Activated T-helper 1 cell treated with anti-CD3 and anti-CD28 coated beads, Interleukin-2, amount 50 U/mL, for 16 hours (primary cell): ENCODE measurements around the gene XYLT1.

Source experiments
- DNase-seq, 2 donors: peaks; one replicate each; pipeline ENCODE4 v3.0.0-alpha.2; 2020; ENCODE audit warnings: low read depth in 1 of 2, low spot score in 1 of 2

XYLT1 gene

DNA sequence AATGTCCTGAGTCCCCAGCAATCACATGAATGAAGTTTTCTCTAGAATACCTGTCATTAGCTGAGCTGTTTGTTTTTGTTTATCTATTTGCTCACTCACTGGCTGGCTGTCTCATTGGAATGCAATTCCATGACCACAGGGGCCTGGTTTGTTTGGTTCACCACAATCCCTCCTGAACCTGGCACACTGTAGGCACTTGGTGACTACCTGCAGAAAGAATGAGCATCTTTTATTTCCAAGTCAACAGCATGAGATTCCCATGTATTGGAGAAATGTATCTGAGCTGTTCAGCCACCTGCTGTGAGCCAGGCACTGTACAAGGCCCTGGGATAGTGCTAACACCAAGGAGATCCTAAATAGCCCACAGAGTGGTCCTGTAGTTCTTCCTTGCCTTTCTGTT, 345.1 kb downstream of the XYLT1 start:
- no peak for DNase-seq

DNA sequence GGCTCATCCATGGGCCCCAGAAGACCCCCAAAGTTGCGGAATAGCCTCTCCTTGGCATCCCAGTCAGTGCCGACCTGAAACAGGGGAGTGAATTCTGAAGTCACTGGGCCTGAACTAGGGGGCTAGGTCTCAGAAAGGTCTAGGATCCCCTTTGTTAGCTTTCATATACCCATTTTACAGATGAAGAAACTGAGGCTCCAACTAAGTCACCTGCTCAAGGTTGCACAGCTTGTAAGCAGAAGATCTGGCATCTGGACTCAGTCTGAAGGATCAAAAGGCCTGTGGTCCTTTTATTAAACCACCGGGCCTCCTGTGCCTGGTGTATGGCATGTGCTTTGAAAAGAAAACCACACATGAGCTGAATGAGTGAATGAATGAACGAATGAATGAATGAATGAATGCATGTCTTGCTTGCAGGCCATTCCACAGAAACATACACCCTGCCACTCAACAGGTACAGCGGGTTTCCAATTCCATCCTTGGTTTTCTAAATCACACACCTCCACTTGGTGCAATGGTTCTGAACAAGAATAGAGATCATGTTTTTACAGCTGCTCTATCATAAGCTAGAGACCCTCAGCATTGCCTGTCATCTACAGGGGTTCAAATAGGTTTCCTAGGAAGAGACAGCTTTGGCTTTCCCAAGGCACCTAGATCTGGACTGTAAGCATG, 352.7 kb downstream of the XYLT1 start:
- DNase-seq: no peak

DNA sequence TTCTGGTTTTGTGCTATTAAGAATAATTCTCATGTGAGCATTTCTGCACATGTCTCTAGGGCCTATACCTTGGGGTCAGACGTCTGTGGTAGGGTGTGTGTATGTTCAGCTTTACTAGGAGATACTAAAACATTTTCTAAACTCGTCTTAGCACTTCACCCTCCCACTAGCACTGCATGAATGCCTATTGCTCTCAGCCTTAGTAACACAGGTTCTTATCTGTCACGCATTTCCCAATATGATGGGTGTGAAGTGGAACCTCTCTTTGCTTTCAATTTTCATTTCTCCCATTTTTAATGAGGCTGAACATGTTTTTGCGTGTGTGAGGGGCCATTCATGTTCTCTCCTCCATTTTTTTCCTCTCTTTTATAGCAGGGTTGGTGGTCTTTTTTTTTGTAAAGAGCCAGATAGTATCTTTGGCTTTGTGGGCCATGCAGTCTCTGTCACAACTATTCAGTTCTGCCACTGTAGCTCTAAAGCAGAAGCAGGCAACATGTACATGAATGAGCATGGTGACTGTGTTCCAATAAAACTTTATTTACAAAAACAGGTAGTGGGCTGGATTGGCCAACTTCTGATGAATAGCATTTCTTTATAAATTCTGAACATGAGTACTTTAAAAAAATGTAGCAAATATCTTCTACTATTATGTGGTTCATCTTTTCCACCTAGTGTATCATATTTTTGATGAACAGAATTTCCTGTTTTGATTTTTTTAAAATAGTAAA, 354.0 kb downstream of the XYLT1 start:
- DNase-seq: no peak

DNA sequence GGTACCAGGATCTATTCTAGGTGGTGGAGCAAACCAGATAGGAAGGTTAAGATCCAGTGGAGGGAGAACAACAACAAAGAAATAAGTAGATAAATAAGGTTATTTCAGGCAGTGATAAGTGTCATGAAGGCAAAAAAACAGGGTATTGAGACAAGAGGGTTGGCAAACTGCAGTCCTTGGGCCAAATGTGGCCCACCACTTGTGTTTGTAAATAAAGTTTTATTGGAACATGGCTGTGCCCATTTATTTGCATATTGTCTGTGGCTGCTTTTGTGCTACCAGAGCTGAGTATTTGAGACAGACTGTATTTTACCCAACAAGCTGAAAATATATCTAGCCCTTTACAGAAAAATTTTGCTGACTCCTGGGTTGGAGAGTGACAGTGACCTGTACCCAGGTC, 361.3 kb downstream of the XYLT1 start:
- no peak for DNase-seq

- DNase-seq: no peak
These were observed 362.2 kb downstream of the XYLT1 start for GRCh38 chr16:17108596-17108995.

- DNase-seq: no peak
These were observed 363.3 kb downstream of the XYLT1 start for GRCh38 chr16:17107450-17107849.

DNA sequence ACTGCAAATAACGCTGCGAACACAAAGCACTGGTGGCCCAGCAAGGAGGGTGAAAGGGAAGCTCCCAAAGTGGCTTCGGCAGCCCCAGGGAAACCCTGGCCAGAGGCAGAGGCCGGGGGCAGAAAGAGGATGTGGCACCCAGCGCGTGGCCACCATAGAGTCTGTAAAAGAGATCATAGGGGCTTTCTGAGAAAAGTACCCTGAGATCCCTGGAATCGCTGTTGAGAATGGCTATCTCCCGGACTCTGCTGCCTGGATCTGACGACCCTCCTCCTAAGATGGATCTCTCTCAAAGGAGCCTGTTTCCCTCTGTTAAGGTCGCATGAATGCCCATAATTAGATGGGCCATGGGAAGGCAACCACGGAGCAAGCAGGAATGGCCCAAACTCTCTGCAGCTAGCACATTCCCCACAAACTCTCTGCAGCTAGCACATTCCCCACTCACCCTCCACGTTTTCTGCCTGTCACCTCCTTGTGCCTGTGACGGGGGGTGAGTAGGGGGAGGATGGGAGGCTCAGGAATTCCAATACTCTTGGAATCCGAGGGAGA, 364.4 kb downstream of the XYLT1 start:
- no peak for DNase-seq

DNA sequence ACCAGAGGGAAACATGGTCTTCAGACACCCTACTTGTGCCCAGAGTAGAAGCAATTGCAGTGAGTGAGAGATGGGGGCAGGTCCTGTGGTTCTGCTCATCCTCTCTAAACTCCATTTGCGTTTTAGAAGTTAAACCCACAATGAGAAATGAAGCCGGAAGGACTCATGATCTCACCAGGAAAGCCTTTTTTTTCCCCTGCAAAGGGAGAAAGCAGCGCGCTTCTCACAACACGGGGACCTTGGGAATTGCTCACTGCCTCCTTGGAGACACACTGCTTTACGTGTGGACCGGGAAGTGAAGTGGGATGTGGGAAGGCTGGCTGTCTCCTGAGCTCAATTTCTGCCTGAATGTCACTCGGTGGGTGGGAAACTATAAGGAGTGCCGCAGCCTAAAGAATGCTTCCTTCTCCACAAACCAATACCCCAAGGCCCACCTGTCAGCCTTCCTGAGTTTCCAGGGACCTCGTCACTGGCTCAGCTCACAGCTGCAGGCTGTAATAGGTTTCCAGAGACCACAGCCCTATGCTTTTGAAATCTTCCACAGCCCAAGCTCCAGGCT, 365.4 kb downstream of the XYLT1 start:
- DNase-seq: no peak

GRCh38 chr16:17104654-17105053, 366.1 kb downstream of the XYLT1 start:
- DNase-seq: no peak

DNA sequence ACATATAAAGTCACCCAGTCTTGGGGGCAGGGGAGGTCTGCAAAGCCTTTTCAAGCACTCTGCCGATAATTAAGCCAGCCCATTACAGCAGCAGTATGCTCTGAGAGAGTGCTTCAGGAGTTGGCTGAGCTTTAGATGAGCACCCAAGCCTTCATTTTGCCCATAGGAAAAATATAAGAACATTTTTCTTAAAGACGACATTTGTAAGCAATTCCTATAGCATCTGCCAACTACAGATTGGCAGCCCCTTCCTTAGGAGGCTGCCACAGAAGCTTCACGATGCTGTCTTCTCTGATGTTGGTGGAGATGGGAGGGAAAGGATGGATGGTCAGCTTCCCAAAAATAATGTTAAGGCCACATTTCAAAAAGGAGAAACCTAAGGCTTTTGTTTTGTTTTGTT, 367.5 kb downstream of the XYLT1 start:
- DNase-seq: no peak

GRCh38 chr16:17101646-17102045, 369.1 kb downstream of the XYLT1 start:
- no peak for DNase-seq

DNA sequence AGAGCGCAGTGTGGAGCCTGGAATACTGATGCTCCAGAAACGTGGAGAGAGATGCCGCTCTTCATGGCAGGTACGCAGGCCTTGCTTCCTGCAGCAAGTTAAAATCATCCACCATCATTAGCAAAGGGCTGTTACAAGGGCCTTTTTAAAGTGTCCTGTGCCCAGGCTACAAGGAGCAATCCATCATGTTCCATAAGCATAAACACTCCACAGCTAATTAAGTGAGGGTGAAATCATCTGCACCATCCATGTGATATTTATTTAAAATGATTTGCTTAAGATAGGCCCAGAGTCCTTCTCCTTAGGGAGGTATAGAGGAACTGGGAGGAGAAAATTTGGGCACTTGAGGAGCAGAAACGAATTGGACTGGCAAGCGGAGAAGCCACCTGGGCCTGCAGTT, 372.1 kb downstream of the XYLT1 start:
- DNase-seq: no peak

GRCh38 chr16:17084130-17084529, 386.6 kb downstream of the XYLT1 start:
- no peak for DNase-seq

DNA sequence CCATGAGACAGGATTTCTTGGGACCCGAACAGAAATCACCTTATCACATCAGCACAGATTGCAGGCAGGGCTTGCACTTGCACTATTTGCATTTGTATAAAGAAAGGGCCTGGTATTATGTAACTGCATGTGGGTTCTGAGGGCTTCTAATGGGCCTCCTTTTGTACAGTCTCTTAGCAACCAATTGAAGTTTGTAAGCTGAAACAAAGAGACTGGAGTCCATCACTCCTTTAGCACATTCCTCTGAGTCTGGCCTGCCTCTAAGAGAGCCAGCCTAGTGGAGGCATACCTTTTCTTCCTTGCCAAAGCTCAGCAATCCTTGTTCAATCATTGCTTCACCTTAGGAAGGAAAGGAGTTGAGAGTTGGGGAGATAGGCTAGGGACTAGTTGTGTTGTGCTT, 387.1 kb downstream of the XYLT1 start:
- DNase-seq: no peak

GRCh38 chr16:17082095-17082882, 388.5 kb downstream of the XYLT1 start:
- DNase-seq: no peak

- DNase-seq: no peak
These were observed 390.7 kb downstream of the XYLT1 start for GRCh38 chr16:17080105-17080504.

DNA sequence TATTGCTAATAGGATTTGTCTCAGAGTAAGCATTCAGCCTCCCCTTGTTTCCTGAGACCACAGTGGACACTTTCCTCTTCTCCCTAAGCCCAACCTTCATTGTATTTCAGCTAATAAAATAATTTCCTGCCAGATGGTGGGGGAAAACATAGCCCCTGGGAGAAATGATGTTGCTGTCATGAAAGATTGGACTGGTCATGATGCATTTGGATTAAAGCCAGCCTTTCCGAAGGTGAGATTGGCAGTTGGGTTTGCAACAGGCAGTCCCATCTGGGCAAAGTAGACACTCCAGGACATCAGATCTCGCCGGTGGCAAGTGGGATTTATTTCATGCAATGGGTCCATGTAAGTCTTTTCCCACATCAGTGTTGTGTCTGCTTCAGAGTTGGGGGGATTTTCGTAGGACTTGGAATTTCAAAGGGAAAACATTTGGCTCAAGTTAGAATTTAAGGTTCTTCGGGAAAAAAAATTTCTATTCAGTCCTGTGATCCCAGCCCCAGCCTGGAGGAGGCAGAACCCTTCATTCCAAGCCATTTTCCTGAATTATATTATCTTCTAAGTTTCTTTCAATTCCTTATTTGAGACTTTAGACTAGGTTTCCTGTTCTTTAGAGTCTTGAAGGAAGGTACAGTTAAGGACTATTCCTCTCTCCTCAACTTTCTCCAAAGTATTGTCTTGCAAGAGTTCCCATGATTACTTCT, 391.7 kb downstream of the XYLT1 start:
- no peak for DNase-seq

DNA sequence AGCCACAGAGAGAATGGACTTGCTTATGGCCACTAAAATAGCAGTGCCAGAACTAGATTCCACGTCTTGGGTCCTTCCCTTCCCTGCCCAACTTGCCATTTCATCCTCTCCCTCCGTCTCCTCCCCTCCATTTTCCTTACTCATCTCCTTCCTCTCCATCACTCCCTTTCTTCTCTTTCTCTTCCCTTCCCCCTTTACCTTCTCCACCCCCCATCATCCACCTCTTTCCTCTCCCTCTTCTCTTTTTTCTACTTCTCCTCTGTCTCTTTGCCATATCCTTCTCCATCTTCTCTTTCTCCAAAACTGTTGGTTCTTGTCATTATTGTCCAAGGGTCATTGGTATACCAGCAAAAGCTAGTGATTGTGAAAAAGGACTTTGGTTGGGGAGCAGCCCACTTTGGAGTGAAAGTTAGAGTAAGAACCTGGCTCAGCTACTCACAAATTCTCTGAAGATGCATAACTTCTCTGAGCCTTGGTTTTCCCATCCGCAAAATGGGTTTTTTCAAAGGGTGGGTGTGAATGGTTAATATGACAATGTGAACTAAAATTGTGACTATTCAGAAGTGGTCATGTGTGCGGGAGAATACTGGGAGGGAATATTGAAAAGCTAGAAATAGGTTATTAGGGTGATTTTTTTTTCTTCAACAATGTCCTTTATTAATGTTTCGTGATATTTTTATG, 393.8 kb downstream of the XYLT1 start:
- DNase-seq: no peak

DNA sequence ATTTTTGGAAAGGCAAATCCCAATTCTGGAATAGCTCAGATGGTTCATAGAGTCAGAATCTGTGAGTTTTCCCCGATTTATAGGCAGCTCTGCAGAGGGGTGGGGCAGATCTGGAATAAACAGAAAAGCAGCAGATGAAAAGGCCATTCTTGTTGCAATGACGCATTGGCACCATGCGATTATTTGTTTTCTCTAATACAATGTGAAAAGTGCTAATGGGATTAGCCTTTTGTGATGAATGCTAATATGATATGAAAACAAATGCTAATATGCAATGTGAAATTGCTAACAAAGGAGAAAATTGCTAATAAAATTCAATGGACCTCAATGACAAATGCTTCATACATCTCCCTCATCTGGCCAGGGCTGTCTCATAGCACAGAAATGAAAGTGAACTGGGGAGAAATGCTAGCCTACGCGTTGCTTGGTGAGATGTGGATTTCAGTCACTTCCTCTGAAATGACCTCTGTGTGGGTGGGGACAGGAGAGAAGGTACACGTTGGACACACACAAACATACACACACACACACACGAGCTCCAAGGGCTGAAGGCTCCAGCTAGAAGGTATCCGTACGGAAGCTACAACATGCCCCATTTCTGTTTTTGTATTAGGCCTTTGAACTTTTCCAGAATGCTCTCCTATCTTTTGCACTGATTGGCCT, 394.5 kb downstream of the XYLT1 start:
- DNase-seq: no peak

- no peak for DNase-seq
These were observed 398.7 kb downstream of the XYLT1 start for GRCh38 chr16:17072104-17072503.
